Measurements from ENCODE around the gene ADRA2C. TPM values are rescaled to one million over a fixed set of nuclear protein-coding genes. Genes with fewer than 3 reads are reported as not detected.

The ADRA2C gene
- total and polyA plus RNA-seq, 7 donors, result 0.33 to 5.2 (median 1.2) TPM; not detected in 2

DNA sequence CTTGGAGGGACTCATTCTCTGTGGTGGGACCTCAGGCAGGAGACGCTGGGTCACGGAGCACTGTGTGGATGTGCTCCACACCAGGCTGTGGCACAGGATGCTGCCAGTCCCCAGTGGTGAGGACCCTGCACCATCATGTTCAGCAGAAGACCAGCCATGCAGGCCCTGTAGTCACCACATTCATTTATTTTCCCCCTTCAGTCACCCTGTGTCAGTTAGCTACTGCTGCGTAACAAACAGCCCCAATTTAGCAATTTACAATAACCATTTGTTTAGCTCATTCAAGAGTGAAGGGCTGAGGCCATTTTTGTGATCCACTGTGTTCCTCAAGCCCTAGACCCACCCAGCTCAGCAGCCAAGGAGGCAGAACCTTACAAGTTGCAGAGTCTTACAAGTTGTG lies 23.6 kb upstream of the ADRA2C start:
- TF ChIP-seq POLR2A (IDR thresholded peaks at IDR 0.05) (no peak), POLR2AphosphoS5 (IDR thresholded peaks at IDR 0.05) (no peak), EP300 (IDR thresholded peaks at IDR 0.05) (no peak)
- TF ChIP-seq, protein P1, sequence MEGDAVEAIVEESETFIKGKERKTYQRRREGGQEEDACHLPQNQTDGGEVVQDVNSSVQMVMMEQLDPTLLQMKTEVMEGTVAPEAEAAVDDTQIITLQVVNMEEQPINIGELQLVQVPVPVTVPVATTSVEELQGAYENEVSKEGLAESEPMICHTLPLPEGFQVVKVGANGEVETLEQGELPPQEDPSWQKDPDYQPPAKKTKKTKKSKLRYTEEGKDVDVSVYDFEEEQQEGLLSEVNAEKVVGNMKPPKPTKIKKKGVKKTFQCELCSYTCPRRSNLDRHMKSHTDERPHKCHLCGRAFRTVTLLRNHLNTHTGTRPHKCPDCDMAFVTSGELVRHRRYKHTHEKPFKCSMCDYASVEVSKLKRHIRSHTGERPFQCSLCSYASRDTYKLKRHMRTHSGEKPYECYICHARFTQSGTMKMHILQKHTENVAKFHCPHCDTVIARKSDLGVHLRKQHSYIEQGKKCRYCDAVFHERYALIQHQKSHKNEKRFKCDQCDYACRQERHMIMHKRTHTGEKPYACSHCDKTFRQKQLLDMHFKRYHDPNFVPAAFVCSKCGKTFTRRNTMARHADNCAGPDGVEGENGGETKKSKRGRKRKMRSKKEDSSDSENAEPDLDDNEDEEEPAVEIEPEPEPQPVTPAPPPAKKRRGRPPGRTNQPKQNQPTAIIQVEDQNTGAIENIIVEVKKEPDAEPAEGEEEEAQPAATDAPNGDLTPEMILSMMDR (IDR thresholded peaks at IDR 0.05), result no peak
- no peak for DNase-seq
- H3K27me3 ChIP-seq, result peaks cover 25 to 83% (median 49%) of the 10 kb centered on the region in 3 donors
- H3K27ac ChIP-seq, result no peak overlapping the region
- 76 to 95% methylated on average over 3 of the region's 3 CpGs for WGBS, 2 donors
- no peak overlapping the region for H3K4me3 ChIP-seq
- peaks cover 0 to 6% (median 2%) of the 10 kb centered on the region in 4 donors for H3K9me3 ChIP-seq
- H3K36me3 ChIP-seq, result no peaks in the 10 kb centered on the region
- no peaks in the 10 kb centered on the region for H3K4me1 ChIP-seq
- intact Hi-C loops (cut with DNase I), result no loop called here

DNA sequence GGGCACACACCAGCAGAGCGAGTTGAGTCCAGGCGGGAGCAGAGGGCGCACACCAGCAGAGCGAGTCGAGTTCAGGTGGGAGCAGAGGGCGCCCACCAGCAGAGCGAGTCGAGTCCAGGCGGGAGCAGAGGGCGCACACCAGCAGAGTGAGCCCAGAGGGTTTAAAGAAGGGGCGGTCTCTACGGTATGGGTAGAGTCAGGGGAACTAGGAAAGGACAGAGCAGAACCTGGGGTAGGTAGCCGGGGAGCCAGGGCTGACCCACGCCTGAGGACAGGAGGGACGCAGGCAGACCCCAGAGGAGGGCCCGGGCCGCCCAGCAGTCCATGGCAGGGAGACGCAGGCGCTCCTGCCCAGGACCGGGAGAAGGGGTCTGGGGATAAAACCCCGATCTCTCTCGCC lies 22.0 kb upstream of the ADRA2C start:
- Histone ChIP-seq H3K27ac (no peak overlapping the region), H3K4me1 (no peaks in the 10 kb centered on the region), H3K4me3 (no peak overlapping the region), H3K27me3 (peaks cover 25 to 95% (median 51%) of the 10 kb centered on the region in 3 donors), H3K36me3 (no peaks in the 10 kb centered on the region), H3K9me3 (peaks cover 0 to 6% (median 2%) of the 10 kb centered on the region in 4 donors)
- TF ChIP-seq EP300 (IDR thresholded peaks at IDR 0.05) (no peak), POLR2A (IDR thresholded peaks at IDR 0.05) (no peak), POLR2AphosphoS5 (IDR thresholded peaks at IDR 0.05) (no peak)
- TF ChIP-seq, protein P1 (IDR thresholded peaks at IDR 0.05), result no peak
- intact Hi-C loops (cut with DNase I), result no loop called here
- 68 to 74% methylated on average over 22 of the region's 22 CpGs for WGBS, 2 donors
- no peak for DNase-seq

DNA sequence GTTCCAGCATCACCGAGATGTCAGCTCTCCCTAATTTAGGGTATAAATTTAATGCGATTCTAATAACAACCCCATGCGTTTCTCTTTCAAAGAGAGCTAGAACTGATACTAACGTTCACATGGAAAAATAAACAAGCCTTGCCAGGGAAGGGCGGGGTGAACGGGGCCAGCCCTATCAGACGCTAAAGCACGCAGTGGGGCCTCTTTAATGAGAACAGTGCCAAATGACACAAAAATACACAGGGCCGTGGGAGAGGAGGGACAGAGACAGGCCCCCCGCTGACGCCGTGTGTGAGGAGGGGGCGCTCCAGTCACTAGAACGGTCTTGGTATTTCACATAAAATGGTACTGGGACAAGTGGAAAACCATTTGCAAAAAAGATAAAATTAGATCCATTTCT lies 21.3 kb upstream of the ADRA2C start:
- H3K9me3 ChIP-seq, result peaks cover 0 to 6% (median 2%) of the 10 kb centered on the region in 4 donors
- no peak overlapping the region for H3K27ac ChIP-seq
- H3K27me3 ChIP-seq, result peaks cover 25 to 89% (median 51%) of the 10 kb centered on the region in 3 donors
- DNase-seq, result no peak
- TF ChIP-seq POLR2A (IDR thresholded peaks at IDR 0.05) (no peak), POLR2AphosphoS5 (IDR thresholded peaks at IDR 0.05) (no peak), EP300 (IDR thresholded peaks at IDR 0.05) (no peak)
- TF ChIP-seq, protein P1 (IDR thresholded peaks at IDR 0.05), result no peak
- H3K36me3 ChIP-seq, result no peaks in the 10 kb centered on the region
- H3K4me3 ChIP-seq, result no peak overlapping the region
- WGBS, 2 donors, result 18 to 22% methylated on average over 14 of the region's 14 CpGs
- H3K4me1 ChIP-seq, result no peaks in the 10 kb centered on the region
- intact Hi-C loops (cut with DNase I), result no loop called here

DNA sequence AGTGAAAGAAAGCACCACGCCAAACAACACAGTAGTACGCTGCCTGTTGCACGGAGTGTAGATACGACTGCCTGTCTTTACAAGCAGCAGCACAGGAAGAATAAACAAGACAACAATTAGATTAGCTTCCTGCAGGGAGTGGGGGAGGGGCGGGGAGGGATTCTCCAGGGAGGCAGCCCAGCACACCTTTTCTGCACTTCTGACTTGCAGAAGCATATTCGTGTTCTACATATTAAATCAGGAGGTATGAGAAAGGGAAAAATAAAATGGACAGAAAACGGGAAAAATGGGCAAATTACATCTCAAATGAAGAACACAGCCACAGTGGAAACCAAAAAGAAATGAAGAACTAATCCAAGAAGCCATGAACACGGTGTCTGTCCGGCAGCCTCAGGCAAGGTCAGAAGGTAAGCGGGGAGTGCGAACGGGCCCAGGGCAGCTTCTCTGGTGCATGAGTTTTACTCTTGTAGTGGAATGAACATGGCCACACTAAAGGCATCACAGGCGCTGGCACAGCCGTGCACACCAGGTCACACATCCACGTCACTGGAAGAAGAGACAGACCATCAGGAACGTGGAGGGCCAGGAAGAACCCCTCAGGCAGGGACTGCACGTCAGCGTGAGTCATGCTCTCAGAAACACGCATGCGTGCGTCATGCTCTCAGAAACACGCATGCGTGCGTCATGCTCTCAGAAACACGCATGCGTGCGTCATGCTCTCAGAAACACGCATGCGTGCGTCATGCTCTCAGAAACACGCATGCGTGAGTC lies 20.1 kb upstream of the ADRA2C start:
- no peak for DNase-seq
- no peak overlapping the region for H3K27ac ChIP-seq
- intact Hi-C loops (cut with DNase I), result no loop called here
- H3K9me3 ChIP-seq, result peaks cover 0 to 6% (median 2%) of the 10 kb centered on the region in 4 donors
- peaks cover 25 to 86% (median 51%) of the 10 kb centered on the region in 3 donors for H3K27me3 ChIP-seq
- H3K4me3 ChIP-seq, result no peak overlapping the region
- H3K4me1 ChIP-seq, result no peaks in the 10 kb centered on the region
- TF ChIP-seq, protein P1 (IDR thresholded peaks at IDR 0.05), result no peak
- TF ChIP-seq EP300 (IDR thresholded peaks at IDR 0.05) (no peak), POLR2A (IDR thresholded peaks at IDR 0.05) (no peak), POLR2AphosphoS5 (IDR thresholded peaks at IDR 0.05) (no peak)
- WGBS, 2 donors, result 66 to 67% methylated on average over 32 of the region's 32 CpGs
- no peaks in the 10 kb centered on the region for H3K36me3 ChIP-seq

All from sigmoid colon (tissue), 7 donors.